HG03521 (cell line): ENCODE measurements around the gene TDRD9.
"Not testable (repeated sequence)": the region's sequence is repeated elsewhere in the genome, so short reads cannot be mapped to it uniquely, and the experiment has no call there.

ENCODE experiments used
- ATAC-seq: cut with Tn5 transposase; IDR thresholded peaks from one replicate; pipeline ENCODE4 v1.9.1; 2021; ENCODE audit warnings: mild to moderate bottlenecking, moderate library complexity; ENCODE audit not compliant: unreplicated experiment

The TDRD9 gene

GRCh38 chr14:103974575-103974974, 46.3 kb downstream of the TDRD9 start:
- no peak for ATAC-seq

GRCh38 chr14:103980623-103981238, 52.5 kb downstream of the TDRD9 start:
- not testable (repeated sequence) for ATAC-seq

GRCh38 chr14:103984196-103984595, 55.9 kb downstream of the TDRD9 start:
- no peak for ATAC-seq

- no peak for ATAC-seq
Measured at GRCh38 chr14:103989034-103989433, 60.8 kb downstream of the TDRD9 start.

- no peak for ATAC-seq
Measured at GRCh38 chr14:103989964-103990363, 61.7 kb downstream of the TDRD9 start.

GRCh38 chr14:103994535-103995184, 66.4 kb downstream of the TDRD9 start:
- no peak for ATAC-seq

GRCh38 chr14:103995876-103996275, 67.6 kb downstream of the TDRD9 start:
- ATAC-seq, result no peak

- ATAC-seq, result no peak
Measured at GRCh38 chr14:103997391-103997790, 69.1 kb downstream of the TDRD9 start.

- ATAC-seq, result no peak
Measured at GRCh38 chr14:103998027-103998426, 69.8 kb downstream of the TDRD9 start.

GRCh38 chr14:103999795-104000440, 71.7 kb downstream of the TDRD9 start:
- ATAC-seq, result no peak

GRCh38 chr14:104001003-104001402, 72.7 kb downstream of the TDRD9 start:
- ATAC-seq, result no peak

- no peak for ATAC-seq
Measured at GRCh38 chr14:104003616-104004015, 75.4 kb downstream of the TDRD9 start.

- ATAC-seq, result no peak
Measured at GRCh38 chr14:104004849-104005248, 76.6 kb downstream of the TDRD9 start.

- ATAC-seq, result no peak
Measured at GRCh38 chr14:104005489-104005888, 77.2 kb downstream of the TDRD9 start.

GRCh38 chr14:104007121-104007520, 78.9 kb downstream of the TDRD9 start:
- no peak for ATAC-seq

- ATAC-seq, result no peak
Measured at GRCh38 chr14:104009297-104009696, 81.0 kb downstream of the TDRD9 start.

- ATAC-seq, result no peak
Measured at GRCh38 chr14:104011824-104012517, 83.7 kb downstream of the TDRD9 start.

- no peak for ATAC-seq
Measured at GRCh38 chr14:104014764-104015163, 86.5 kb downstream of the TDRD9 start.

- ATAC-seq, result no peak
Measured at GRCh38 chr14:104016873-104017650, 88.8 kb downstream of the TDRD9 start.

- no peak for ATAC-seq
Measured at GRCh38 chr14:104019029-104019428, 90.8 kb downstream of the TDRD9 start.

GRCh38 chr14:104019806-104020205, 91.5 kb downstream of the TDRD9 start:
- no peak for ATAC-seq
